Measurements from ENCODE around the gene NR1D1. TPM values are rescaled to one million over a fixed set of nuclear protein-coding genes. Genes with fewer than 3 reads are reported as not detected.

Gene NR1D1
- total and polyA plus RNA-seq, 2 of the 13 experiments (the other 11 are each of a cell fraction or from before 2014, with no cell fraction given): 2.1 to 2.7 TPM

DNA sequence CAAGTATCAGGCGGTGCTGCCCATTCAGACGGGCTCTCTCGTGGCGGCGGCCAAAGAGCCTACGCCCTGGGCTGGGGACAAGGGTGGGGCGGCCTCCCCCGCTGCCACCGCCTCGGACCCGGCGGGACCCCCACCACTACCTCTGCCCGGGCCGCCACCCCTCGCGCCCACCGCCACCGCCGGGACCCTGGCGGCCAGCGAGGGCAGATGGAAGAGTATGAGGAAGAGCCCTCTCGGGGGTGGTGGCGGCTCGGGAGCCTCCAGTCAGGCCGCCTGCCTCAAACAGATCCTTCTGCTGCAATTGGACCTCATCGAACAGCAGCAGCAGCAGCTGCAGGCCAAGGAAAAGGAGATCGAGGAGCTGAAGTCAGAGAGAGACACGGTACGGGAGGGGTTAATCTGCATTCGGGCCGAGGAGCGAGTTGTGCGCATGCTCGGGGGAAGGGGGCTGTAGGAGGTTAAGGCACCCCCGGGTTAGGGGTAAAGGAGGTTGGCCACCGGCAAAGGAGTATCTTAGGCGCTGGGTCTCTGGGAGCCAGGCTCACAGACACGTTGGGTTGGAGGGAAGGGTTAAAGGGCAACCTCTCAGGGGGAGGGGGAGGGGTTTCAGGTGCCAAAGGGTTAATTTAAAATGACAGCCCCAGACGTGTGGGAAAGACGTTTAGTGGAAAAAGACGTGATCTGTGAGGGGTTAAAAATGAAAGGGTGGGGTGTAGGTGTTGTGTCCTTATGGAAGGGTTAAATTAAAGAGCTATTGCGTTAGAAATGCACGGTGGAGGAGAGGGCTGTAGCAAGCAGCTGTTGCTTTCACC, 22.8 kb upstream of the NR1D1 start (continued):
- no peak for TF ChIP-seq NFIC (IDR thresholded peaks at IDR 0.05; ENCODE audit: low read length)
- TF ChIP-seq ZNF878 (CRISPR knock-in tag; IDR thresholded peaks at IDR 0.05): peak; percentile 9; the same call in 1 of the 2 replicates
- TF ChIP-seq, protein P1, sequence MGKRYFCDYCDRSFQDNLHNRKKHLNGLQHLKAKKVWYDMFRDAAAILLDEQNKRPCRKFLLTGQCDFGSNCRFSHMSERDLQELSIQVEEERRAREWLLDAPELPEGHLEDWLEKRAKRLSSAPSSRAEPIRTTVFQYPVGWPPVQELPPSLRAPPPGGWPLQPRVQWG (CRISPR knock-in tag; IDR thresholded peaks at IDR 0.05; ENCODE audit: borderline replicate concordance, low read depth): no peak
- TF ChIP-seq WIZ (CRISPR knock-in tag; IDR thresholded peaks at IDR 0.05): no peak
- TF ChIP-seq SOX6 (IDR thresholded peaks at IDR 0.05): no peak
- TF ChIP-seq SOX6 (CRISPR knock-in tag; IDR thresholded peaks at IDR 0.05): no peak
- TF ChIP-seq ZNF556 (CRISPR knock-in tag; IDR thresholded peaks at IDR 0.05; ENCODE audit: borderline replicate concordance): no peak
- TF ChIP-seq ZNF891 (CRISPR knock-in tag; IDR thresholded peaks at IDR 0.05): peak; percentile 57; the same call in 1 of the 2 replicates
- no peak for TF ChIP-seq ZNF17 (CRISPR knock-in tag; IDR thresholded peaks at IDR 0.05)
- no peak for TF ChIP-seq HNRNPK (IDR thresholded peaks at IDR 0.05; ENCODE audit: low read depth, low read length, poor library complexity, severe bottlenecking)
- TF ChIP-seq, protein P2, sequence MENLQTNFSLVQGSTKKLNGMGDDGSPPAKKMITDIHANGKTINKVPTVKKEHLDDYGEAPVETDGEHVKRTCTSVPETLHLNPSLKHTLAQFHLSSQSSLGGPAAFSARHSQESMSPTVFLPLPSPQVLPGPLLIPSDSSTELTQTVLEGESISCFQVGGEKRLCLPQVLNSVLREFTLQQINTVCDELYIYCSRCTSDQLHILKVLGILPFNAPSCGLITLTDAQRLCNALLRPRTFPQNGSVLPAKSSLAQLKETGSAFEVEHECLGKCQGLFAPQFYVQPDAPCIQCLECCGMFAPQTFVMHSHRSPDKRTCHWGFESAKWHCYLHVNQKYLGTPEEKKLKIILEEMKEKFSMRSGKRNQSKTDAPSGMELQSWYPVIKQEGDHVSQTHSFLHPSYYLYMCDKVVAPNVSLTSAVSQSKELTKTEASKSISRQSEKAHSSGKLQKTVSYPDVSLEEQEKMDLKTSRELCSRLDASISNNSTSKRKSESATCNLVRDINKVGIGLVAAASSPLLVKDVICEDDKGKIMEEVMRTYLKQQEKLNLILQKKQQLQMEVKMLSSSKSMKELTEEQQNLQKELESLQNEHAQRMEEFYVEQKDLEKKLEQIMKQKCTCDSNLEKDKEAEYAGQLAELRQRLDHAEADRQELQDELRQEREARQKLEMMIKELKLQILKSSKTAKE (CRISPR knock-in tag; IDR thresholded peaks at IDR 0.05; ENCODE audit: borderline replicate concordance): 0 out of 2 replicates have a peak, but pooled peaks have one; percentile 25
- TF ChIP-seq ZNF501 (CRISPR knock-in tag; IDR thresholded peaks at IDR 0.05): peak; percentile 43
- TF ChIP-seq, protein P3, sequence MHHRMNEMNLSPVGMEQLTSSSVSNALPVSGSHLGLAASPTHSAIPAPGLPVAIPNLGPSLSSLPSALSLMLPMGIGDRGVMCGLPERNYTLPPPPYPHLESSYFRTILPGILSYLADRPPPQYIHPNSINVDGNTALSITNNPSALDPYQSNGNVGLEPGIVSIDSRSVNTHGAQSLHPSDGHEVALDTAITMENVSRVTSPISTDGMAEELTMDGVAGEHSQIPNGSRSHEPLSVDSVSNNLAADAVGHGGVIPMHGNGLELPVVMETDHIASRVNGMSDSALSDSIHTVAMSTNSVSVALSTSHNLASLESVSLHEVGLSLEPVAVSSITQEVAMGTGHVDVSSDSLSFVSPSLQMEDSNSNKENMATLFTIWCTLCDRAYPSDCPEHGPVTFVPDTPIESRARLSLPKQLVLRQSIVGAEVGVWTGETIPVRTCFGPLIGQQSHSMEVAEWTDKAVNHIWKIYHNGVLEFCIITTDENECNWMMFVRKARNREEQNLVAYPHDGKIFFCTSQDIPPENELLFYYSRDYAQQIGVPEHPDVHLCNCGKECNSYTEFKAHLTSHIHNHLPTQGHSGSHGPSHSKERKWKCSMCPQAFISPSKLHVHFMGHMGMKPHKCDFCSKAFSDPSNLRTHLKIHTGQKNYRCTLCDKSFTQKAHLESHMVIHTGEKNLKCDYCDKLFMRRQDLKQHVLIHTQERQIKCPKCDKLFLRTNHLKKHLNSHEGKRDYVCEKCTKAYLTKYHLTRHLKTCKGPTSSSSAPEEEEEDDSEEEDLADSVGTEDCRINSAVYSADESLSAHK (CRISPR knock-in tag; IDR thresholded peaks at IDR 0.05; ENCODE audit: borderline replicate concordance): no peak
- peak; percentile 80 for TF ChIP-seq SAP130 (CRISPR knock-in tag; IDR thresholded peaks at IDR 0.05; ENCODE audit: low read depth)
- TF ChIP-seq, protein P4, sequence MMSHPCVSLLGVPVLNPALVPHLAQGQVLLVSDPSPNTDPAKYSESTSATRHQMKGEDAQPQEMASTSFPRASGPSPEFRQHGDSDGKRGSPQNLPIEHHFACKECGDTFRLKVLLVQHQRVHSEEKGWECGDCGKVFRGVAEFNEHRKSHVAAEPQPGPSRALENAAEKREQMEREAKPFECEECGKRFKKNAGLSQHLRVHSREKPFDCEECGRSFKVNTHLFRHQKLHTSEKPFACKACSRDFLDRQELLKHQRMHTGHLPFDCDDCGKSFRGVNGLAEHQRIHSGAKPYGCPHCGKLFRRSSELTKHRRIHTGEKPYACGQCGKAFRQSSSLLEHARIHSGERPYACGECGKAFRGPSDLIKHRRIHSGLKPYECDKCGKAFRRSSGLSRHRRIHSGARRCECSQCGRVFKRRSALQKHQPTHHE (CRISPR knock-in tag; IDR thresholded peaks at IDR 0.05; ENCODE audit: borderline replicate concordance): no peak
- no peak for TF ChIP-seq REXO4 (CRISPR knock-in tag; IDR thresholded peaks at IDR 0.05; ENCODE audit: borderline replicate concordance)
- TF ChIP-seq, protein P5, sequence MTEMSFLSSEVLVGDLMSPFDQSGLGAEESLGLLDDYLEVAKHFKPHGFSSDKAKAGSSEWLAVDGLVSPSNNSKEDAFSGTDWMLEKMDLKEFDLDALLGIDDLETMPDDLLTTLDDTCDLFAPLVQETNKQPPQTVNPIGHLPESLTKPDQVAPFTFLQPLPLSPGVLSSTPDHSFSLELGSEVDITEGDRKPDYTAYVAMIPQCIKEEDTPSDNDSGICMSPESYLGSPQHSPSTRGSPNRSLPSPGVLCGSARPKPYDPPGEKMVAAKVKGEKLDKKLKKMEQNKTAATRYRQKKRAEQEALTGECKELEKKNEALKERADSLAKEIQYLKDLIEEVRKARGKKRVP (CRISPR knock-in tag; IDR thresholded peaks at IDR 0.05): no peak
